Cardiac muscle cell (in vitro differentiated cells and primary cell): ENCODE measurements around the gene HEYL. TPM values are rescaled to one million over a fixed set of nuclear protein-coding genes. Genes with fewer than 3 reads are reported as not detected.

Experiments used
- DNase-seq, 2 donors: peaks; one replicate each; pipeline versions ENCODE4 v3.0.0 to v3.0.0-alpha.2; 2010 to 2017; ENCODE audit warnings: low read depth in 1 of 2, low spot score in 1 of 2
- H3K27ac ChIP-seq: fragments of 200-600 bp; sonication (generic); 2 replicates; pipeline ENCODE4 v1.5.1; 2016
- H3K27me3 ChIP-seq: fragments of 200-600 bp; sonication (generic); 2 replicates; pipeline ENCODE4 v1.6.0; 2016; ENCODE audit warnings: control low read depth
- H3K36me3 ChIP-seq: fragments of 200-600 bp; sonication (generic); 2 replicates; pipeline ENCODE4 v1.5.1; 2016; ENCODE audit warnings: control low read depth
- H3K4me1 ChIP-seq: fragments of 200-600 bp; sonication (generic); 2 replicates; pipeline ENCODE4 v1.8.1; 2017; ENCODE audit warnings: low read depth, mild to moderate bottlenecking, mixed run types
- H3K4me3 ChIP-seq: fragments of 200-600 bp; sonication (generic); 2 replicates; pipeline ENCODE4 v1.5.1; 2016; ENCODE audit warnings: mild to moderate bottlenecking
- H3K9me3 ChIP-seq: fragments of 200-600 bp; sonication (generic); 2 replicates; pipeline ENCODE4 v1.5.1; 2017; ENCODE audit warnings: low read depth, mild to moderate bottlenecking, control low read depth
- CTCF ChIP-seq: IDR thresholded peaks from 2 replicates; pipeline ENCODE4 v1.5.1; 2012; ENCODE audit warnings: low read depth, mild to moderate bottlenecking, low read length
- polyA plus RNA-seq: library from polyadenylated mRNA; unstranded; fragments of >200 nt; fragmentation: Nextera tagmentation; extraction: Ambion mirVana; gene quantifications from 2 replicates; pipeline ENCODE4 v1.2.1, GENCODE V29; 2016
- total RNA-seq: library from RNA; depleted of rRNA; stranded (reverse); fragments of >200 nt; gene quantifications from 2 replicates; pipeline ENCODE4 v1.2.3, GENCODE V29; 2016

Gene HEYL
- total and polyA plus RNA-seq, 2 experiments from 2014 or later: 0.71 to 1.0 TPM

GRCh38 chr1:39679821-39680220, 40.4 kb upstream of the HEYL start:
- Histone ChIP-seq H3K27ac (no peak overlapping the region), H3K4me3 (no peak overlapping the region), H3K27me3 (peaks cover 94% of the 10 kb centered on the region), H3K4me1 (no peaks in the 10 kb centered on the region), H3K36me3 (no peaks in the 10 kb centered on the region), H3K9me3 (no peaks in the 10 kb centered on the region)
- no peak for DNase-seq
- TF ChIP-seq CTCF: no peak

GRCh38 chr1:39678889-39679288, 39.4 kb upstream of the HEYL start:
- H3K4me3 ChIP-seq: no peak overlapping the region
- DNase-seq: no peak
- H3K4me1 ChIP-seq: no peaks in the 10 kb centered on the region
- H3K9me3 ChIP-seq: no peaks in the 10 kb centered on the region
- H3K27ac ChIP-seq: no peak overlapping the region
- TF ChIP-seq CTCF: no peak
- H3K27me3 ChIP-seq: peaks cover 94% of the 10 kb centered on the region
- no peaks in the 10 kb centered on the region for H3K36me3 ChIP-seq

GRCh38 chr1:39677645-39678044, 38.2 kb upstream of the HEYL start:
- no peak for TF ChIP-seq CTCF
- no peak for DNase-seq
- Histone ChIP-seq H3K9me3 (no peaks in the 10 kb centered on the region), H3K27me3 (peaks cover 94% of the 10 kb centered on the region), H3K4me1 (no peaks in the 10 kb centered on the region), H3K36me3 (no peaks in the 10 kb centered on the region), H3K4me3 (no peak overlapping the region), H3K27ac (no peak overlapping the region)

GRCh38 chr1:39676948-39677548, 37.6 kb upstream of the HEYL start:
- no peaks in the 10 kb centered on the region for H3K36me3 ChIP-seq
- DNase-seq: no peak
- no peaks in the 10 kb centered on the region for H3K9me3 ChIP-seq
- H3K4me1 ChIP-seq: no peaks in the 10 kb centered on the region
- H3K4me3 ChIP-seq: no peak overlapping the region
- H3K27ac ChIP-seq: no peak overlapping the region
- TF ChIP-seq CTCF: no peak
- H3K27me3 ChIP-seq: peaks cover 94% of the 10 kb centered on the region

- no peak for DNase-seq
- Histone ChIP-seq H3K27me3 (peaks cover 94% of the 10 kb centered on the region), H3K27ac (no peak overlapping the region), H3K4me3 (no peak overlapping the region), H3K9me3 (no peaks in the 10 kb centered on the region), H3K36me3 (no peaks in the 10 kb centered on the region), H3K4me1 (no peaks in the 10 kb centered on the region)
- TF ChIP-seq CTCF: no peak
These were observed 35.8 kb upstream of the HEYL start for GRCh38 chr1:39675220-39675619.
